GM18505 (cell line): ENCODE measurements around the gene CCDC88A.
"Not testable (repeated sequence)": the region's sequence is repeated elsewhere in the genome, so short reads cannot be mapped to it uniquely, and the experiment has no call there.

Experiments used
- ATAC-seq: cut with Tn5 transposase; IDR thresholded peaks from one replicate; pipeline ENCODE4 v1.9.1; 2021; ENCODE audit not compliant: unreplicated experiment
- POLR2A ChIP-seq: IDR thresholded peaks from 4 replicates; pipeline ENCODE4 v1.6.1; 2011; ENCODE audit warnings: borderline replicate concordance; ENCODE audit not compliant: insufficient read depth, insufficient read length; ENCODE audit errors: extremely low read depth

Gene CCDC88A

GRCh38 chr2:55415300-55415699 lies 4.4 kb downstream of the CCDC88A start:
- no peak for ATAC-seq
- no peak for TF ChIP-seq POLR2A

GRCh38 chr2:55408918-55409868 lies 10.5 kb downstream of the CCDC88A start:
- TF ChIP-seq POLR2A = no peak
- no peak for ATAC-seq

GRCh38 chr2:55408098-55408882 lies 11.4 kb downstream of the CCDC88A start:
- TF ChIP-seq POLR2A = no peak
- no peak for ATAC-seq

GRCh38 chr2:55405116-55405515 lies 14.5 kb downstream of the CCDC88A start:
- no peak for TF ChIP-seq POLR2A
- ATAC-seq = no peak

- no peak for ATAC-seq
- TF ChIP-seq POLR2A = no peak
Measured at GRCh38 chr2:55403256-55403998, 16.2 kb downstream of the CCDC88A start.

- TF ChIP-seq POLR2A = no peak
- no peak for ATAC-seq
Measured at GRCh38 chr2:55401124-55401523, 18.5 kb downstream of the CCDC88A start.

- no peak for TF ChIP-seq POLR2A
- ATAC-seq = no peak
Measured at GRCh38 chr2:55400332-55400731, 19.3 kb downstream of the CCDC88A start.

GRCh38 chr2:55399815-55400214 lies 19.8 kb downstream of the CCDC88A start:
- no peak for TF ChIP-seq POLR2A

GRCh38 chr2:55395724-55396605 lies 23.7 kb downstream of the CCDC88A start:
- no peak for TF ChIP-seq POLR2A
- ATAC-seq = no peak

More at GRCh38 chr2:55399815-55400214, 19.8 kb downstream of the CCDC88A start:
- ATAC-seq = no peak

GRCh38 chr2:55391615-55392242 lies 27.9 kb downstream of the CCDC88A start:
- no peak for ATAC-seq
- TF ChIP-seq POLR2A = no peak

GRCh38 chr2:55391155-55391554 lies 28.5 kb downstream of the CCDC88A start:
- TF ChIP-seq POLR2A = no peak
- no peak for ATAC-seq

GRCh38 chr2:55385516-55385915 lies 34.1 kb downstream of the CCDC88A start:
- ATAC-seq = not testable (repeated sequence)
